Epidermal melanocyte (primary cell): ENCODE measurements around the gene HTR3C.
"Not testable (repeated sequence)": the region's sequence is repeated elsewhere in the genome, so short reads cannot be mapped to it uniquely, and the experiment has no call there.

Experiments used
- DNase-seq: peaks from one replicate; pipeline ENCODE4 v3.0.0; 2011; ENCODE audit warnings: low spot score; ENCODE audit not compliant: insufficient read length

HTR3C gene

GRCh38 chr3:184031187-184031792 is 21.6 kb upstream of the HTR3C start, which contains the start of gene HTR3D:
Gene HTR3D, plus strand, starts transcription at chr3:184031742. Its CDS starts 0 bp downstream, at chr3:184031742.
- DNase-seq: no peak

DNA sequence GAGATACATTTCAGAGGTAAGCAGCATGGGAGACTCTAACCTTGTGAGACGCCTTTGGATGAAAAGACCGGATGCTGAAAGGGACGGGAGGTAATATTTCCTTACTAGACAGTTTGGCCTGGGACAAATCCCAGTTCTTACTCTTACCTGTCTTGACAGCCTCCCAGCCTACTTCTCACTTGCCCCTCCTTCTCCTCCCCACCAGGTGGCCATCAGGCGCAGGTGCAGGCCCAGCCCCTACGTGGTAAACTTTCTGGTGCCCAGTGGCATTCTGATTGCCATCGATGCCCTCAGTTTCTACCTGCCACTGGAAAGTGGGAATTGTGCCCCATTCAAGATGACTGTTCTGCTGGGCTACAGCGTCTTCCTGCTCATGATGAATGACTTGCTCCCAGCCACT is 15.0 kb upstream of the HTR3C start:
- no peak for DNase-seq

- not testable (repeated sequence) for DNase-seq
Observed at GRCh38 chr3:184038307-184038706, 14.5 kb upstream of the HTR3C start.

DNA sequence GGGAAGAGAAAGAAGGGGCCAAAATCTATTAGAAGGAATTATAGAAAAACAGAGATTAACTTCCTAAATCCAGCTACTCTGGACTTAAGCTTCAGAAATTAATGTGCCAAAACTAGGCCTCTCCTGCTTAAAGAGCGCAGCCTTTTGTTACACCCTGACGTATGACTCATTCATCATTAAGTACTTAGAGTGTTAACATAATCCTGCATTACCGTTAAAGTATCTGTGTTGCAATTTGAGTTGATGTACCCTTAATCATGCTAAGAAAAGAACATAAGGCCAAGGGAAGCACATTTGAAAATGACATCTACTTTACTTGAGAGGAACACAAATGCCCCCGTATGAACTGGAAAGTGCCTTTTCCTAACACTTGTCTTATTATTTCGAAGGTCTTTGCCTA is 13.4 kb upstream of the HTR3C start:
- no peak for DNase-seq

DNA sequence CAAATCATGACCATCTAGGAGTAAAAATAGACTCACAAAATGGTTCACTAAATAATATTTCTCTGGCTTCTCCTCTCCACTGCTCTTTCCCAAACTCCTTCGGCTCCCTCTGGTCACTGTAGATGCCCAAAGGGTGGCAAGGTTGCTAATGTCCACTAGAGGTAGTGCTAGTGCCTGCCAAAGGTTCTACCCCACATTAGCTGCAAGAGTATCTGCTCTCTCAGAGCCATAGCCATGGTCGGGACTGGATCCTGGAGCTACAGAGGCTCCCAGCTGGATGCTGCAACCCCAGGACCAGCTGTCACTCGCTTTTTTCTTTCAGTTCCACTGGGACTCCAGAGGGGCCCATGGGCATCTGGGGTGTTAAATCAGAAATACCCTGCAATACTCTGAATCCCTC is 12.8 kb upstream of the HTR3C start:
- DNase-seq: no peak

- DNase-seq: no peak
Observed at GRCh38 chr3:184042617-184043016, 10.2 kb upstream of the HTR3C start.

- DNase-seq: no peak
Observed at GRCh38 chr3:184045995-184046394, 6.9 kb upstream of the HTR3C start.

- DNase-seq: no peak
Observed at GRCh38 chr3:184050217-184050847, 2.5 kb upstream of the HTR3C start.

- no peak for DNase-seq
Observed at GRCh38 chr3:184058029-184058428, 5.2 kb downstream of the HTR3C start.

- no peak for DNase-seq
Observed at GRCh38 chr3:184059424-184059823, 6.6 kb downstream of the HTR3C start.

DNA sequence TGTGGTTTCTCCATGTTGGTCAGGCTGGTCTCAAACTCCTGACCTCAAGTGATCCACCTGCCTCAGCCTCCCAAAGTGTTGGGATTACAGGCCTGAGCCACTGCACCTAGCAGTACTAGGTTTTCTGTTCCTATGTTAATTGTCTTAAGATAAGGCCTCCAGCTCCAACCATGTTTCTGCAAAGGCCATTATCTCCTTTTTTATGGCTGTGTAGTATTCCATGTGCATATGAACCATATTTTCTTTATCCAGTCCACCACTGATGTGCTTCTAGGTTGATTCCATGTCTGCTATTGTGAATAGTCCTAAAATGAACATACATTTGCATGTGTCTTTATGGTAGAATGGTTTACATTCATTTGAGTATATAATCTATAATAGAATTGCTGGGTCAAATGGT is 9.8 kb downstream of the HTR3C start:
- DNase-seq: no peak

GRCh38 chr3:184066211-184066610 is 13.4 kb downstream of the HTR3C start:
- DNase-seq: no peak

DNA sequence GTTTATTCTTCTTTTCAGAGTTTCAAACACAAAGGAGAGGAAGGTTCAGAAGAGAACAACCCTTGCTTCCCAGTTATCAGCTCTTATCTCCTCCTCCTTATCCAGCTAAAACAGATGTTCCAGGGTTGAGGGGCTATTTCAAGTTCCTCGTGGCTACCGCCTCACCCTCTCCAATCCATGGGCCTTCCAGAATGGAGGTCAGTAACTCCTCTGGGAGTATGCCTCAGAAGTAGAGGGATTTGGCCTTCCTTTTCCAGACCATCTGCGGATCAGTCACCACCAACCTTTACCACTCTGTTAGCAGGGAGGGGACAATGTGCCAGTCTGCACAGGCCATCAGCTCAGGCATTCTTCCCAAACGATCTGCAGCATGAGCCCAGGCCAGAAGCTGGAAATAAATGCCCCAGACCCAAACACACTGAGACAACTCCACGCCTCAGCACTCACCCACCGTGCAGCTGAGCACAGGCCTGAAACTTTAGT is 14.8 kb downstream of the HTR3C start:
- no peak for DNase-seq

GRCh38 chr3:184068344-184068743 is 15.5 kb downstream of the HTR3C start:
- no peak for DNase-seq

DNA sequence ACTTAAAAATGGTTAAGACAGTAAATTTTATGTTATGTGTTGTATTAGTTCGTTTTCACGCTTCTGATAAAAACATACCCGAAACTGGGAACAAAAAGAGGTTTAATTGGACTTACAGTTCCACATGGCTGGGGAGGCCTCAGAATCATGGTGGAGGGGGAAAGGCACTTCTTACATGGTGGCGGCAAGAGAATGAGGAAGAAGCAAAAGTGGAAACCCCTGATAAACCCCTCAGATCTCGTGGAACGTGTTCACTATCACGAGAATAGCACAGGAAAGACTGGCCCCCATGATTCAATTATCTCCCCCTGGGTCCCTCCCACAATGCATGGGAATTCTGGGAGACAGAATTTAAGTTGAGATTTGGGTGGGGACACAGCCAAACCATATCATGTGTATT is 18.3 kb downstream of the HTR3C start:
- not testable (repeated sequence) for DNase-seq

GRCh38 chr3:184073621-184074020 is 20.8 kb downstream of the HTR3C start:
- DNase-seq: no peak

GRCh38 chr3:184075901-184076300 is 23.1 kb downstream of the HTR3C start:
- DNase-seq: no peak

DNA sequence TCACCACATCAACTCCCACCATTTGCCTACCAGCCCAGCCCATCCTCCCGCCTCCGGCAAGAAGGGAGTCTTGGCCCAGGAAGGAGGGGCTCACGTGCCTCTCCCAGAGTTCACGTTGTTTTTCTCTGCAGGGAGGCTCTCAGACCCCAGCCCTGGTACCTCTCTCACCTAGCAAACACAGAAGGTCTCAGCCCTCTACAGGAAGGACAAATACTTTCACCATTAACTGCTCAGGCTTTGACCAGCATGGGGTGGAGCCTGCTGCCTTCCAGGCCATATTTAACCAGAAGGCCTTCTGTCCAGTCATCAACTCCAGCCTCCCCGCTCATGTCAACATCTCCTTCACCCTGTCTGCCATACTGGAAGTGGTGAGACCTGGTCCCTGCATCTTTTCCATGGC is 25.0 kb downstream of the HTR3C start:
- no peak for DNase-seq

- no peak for DNase-seq
Observed at GRCh38 chr3:184078851-184079250, 26.0 kb downstream of the HTR3C start.

DNA sequence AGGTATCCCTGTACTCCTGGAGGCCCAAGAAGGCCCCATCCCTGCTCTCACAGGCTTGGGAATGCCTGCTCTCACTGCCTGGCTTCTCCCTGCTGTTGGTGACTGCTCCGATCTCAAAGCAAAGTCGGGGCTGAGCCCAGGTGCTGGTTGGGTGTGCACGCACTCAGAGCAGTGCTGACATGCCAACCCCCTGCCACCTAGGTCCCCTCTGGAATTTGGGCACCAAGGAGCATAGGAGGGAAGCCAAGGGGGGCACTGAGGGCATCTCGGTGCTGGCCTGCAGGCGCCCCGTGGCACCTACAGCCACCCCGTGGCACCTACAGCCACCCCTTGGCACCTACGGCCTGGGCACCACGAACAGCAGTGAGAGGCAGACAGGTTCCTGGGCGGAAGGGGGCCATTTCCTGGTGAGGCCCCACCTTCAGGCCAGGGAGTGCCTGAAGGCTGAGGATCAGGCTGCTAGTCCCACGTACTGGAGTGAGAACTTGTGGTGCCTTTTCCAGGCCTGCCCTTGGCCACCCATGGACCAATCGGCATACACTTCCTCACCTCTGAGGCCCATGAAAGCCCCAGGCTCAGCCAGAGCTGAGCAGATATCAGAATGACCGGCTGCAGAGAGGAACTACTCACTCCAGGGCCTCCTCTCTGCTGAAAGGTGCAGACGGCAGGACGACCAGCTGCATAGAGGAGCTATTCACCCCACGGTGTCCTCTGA is 28.4 kb downstream of the HTR3C start:
- DNase-seq: no peak

- no peak for DNase-seq
Observed at GRCh38 chr3:184082034-184082433, 29.2 kb downstream of the HTR3C start.

- no peak for DNase-seq
Observed at GRCh38 chr3:184082465-184082864, 29.6 kb downstream of the HTR3C start.
